Rectal smooth muscle tissue (tissue), 1 donor: ENCODE measurements around the gene CACNA1G.

Source experiments
- H3K27ac ChIP-seq: one replicate; pipeline ENCODE4 v1.7.0; 2013; ENCODE audit warnings: low read depth, low read length, inconsistent platforms
- H3K27me3 ChIP-seq: one replicate; pipeline ENCODE4 v1.7.0; 2013; ENCODE audit warnings: low read length; ENCODE audit not compliant: control insufficient read depth, insufficient read depth
- H3K36me3 ChIP-seq: one replicate; pipeline ENCODE4 v1.7.0; 2013; ENCODE audit warnings: low read length; ENCODE audit not compliant: control insufficient read depth, insufficient read depth
- H3K4me1 ChIP-seq: one replicate; pipeline ENCODE4 v1.7.0; 2013; ENCODE audit warnings: low read length; ENCODE audit not compliant: control insufficient read depth, insufficient read depth
- H3K4me3 ChIP-seq: one replicate; pipeline ENCODE4 v1.7.0; 2013; ENCODE audit warnings: low read length
- H3K9ac ChIP-seq: one replicate; pipeline ENCODE4 v1.7.0; 2013; ENCODE audit warnings: low read length

CACNA1G gene

DNA sequence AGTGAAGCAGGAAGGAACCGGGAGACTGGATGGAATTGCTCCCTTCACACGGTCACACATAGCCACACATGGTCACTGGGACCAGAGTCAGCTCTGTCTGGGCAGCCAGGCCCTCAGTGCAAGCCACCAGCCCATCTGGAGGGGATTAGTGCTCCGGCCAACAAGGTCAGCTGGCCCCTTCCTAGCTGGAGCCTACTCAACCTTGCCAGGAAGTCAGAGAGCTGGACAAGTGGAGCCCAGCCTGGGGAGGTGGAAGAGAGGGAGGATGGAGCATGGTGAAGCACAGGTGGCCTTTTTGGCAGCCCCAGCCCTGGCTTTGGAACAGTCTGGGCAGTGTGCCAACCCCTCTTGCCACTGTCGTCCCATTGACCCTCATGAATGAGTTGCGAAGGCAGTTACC is 3.7 kb upstream of the CACNA1G start:
- no peak overlapping the region for H3K27ac ChIP-seq
- peaks cover 3% of the 10 kb centered on the region for H3K4me1 ChIP-seq
- H3K9ac ChIP-seq = no peak overlapping the region
- H3K36me3 ChIP-seq = no peaks in the 10 kb centered on the region
- H3K4me3 ChIP-seq = no peak overlapping the region
- peaks cover 14% of the 10 kb centered on the region for H3K27me3 ChIP-seq

DNA sequence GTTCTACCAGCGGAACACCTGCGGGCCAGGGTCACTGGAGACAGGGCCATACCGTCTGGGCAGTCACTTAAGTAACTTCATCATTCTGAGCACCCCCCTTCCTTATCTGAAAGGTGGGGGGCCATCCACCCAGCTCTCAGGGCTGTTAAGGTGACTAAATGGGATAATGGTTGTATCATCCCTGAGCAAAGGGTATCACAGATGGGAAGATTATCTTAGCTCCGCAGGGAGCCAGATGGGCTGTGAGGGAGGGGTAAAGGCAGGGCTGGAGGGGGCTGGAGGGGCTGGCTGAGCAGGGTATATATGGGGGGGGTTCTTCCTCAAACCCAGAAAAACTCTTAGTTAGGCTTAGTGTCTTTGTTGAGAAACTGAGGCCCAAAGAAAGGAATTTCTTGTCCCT is 2.9 kb upstream of the CACNA1G start:
- H3K4me3 ChIP-seq = no peak overlapping the region
- H3K27me3 ChIP-seq = peaks cover 19% of the 10 kb centered on the region
- peaks cover 3% of the 10 kb centered on the region for H3K4me1 ChIP-seq
- H3K36me3 ChIP-seq = no peaks in the 10 kb centered on the region
- H3K9ac ChIP-seq = no peak overlapping the region
- H3K27ac ChIP-seq = no peak overlapping the region

DNA sequence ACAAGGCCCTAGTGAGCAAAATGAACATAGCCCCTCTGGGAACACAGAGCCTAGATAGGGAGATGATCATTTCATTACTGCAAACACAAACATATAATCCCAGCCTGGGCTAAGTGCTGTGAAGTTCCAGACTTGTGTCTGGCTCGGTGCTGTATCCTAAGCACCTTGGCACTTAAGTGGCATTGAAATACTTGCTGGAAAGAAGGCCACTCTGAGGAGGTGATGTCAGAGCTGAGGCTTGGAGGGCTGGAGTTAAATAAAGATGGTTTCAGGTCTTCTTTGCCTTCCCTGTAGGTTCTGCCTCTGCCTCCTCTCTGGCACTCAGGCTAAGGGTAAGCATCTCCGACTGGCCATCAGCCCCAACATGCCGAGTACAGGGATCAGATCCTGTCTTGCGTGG is 2.4 kb upstream of the CACNA1G start:
- Histone ChIP-seq H3K4me3 (no peak overlapping the region), H3K36me3 (no peaks in the 10 kb centered on the region), H3K4me1 (peaks cover 3% of the 10 kb centered on the region), H3K27ac (no peak overlapping the region), H3K27me3 (peaks cover 23% of the 10 kb centered on the region), H3K9ac (no peak overlapping the region)

DNA sequence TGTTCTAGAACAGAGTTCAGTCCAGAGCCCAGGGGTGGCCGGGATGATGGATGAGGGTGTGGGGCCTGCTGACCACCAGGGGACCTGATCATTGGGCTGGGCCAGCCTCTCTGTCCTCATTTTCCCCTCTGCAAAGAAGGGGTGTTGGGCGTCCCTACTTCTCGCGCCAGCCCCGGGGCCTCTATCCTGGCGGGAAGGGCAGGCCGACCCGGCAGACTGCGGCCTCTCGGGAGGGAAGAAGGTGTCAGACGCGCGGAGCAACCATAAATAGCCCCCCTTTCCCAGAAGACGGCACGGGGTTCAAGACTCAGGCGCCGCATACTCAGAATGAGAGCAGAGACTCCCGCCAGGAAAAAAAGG is 2.0 kb upstream of the CACNA1G start:
- peaks cover 27% of the 10 kb centered on the region for H3K27me3 ChIP-seq
- H3K9ac ChIP-seq = no peak overlapping the region
- no peak overlapping the region for H3K27ac ChIP-seq
- peaks cover 3% of the 10 kb centered on the region for H3K4me1 ChIP-seq
- H3K36me3 ChIP-seq = no peaks in the 10 kb centered on the region
- H3K4me3 ChIP-seq = peak overlapping the region; percentile 44

DNA sequence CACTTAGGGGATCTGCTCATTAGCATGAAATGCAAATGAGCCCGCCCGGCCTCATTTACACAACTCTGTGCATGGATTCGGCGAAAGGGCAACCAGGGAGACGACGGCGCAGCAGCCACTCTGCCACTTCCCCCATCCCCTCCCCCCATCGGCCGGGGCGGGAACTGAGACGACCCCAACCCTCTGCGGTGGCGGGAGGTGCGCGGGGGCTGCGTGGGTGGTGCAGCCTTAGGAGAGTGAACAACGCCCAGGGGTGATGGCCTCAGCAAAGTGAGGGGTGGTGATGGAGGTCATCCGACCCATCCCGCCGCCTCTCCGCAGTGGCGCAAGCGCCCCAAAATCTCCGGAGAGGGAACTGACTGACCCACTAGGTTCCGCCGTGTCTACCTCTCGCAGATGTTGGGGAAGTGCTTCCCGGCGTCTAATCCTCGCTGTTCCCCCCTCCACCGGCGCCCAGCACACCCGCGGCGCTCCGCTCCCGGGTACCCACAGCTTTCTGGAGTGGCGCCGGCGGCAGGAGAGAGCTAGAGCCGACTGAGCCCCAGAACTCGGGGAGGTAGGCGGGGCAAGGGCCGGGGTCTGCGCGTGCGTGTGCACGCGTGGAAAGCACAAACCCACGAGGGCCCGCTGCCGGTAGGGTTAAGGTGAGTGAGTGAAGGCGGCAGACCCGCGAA is 1.4 kb upstream of the CACNA1G start:
- H3K27me3 ChIP-seq = peaks cover 32% of the 10 kb centered on the region
- no peak overlapping the region for H3K9ac ChIP-seq

DNA sequence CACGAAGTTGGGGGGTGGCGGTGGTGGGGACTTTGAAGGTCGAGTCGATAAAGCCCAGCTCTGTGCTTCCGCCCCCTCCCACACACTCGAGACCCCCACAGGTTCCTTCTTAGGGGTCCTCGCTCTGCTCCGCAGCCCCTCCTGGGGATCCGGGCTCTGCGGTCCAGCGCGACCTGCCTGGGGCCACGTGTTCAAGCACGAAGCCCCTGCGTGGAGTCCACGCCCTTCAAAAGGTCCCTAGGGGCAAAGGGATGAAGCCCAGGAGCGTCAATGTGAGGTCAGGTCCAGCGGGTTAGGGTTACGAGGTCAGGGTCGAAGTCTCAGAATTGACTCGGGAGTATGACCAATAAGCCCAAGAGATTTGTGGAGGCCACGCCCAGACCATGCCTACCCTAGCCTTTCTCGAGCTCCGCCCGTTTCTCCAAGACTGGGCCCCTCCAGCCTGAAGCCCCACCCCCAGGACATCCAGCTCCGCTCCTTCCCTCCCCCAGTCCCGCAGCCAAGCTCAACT is 786 bp upstream of the CACNA1G start:
- peaks cover 3% of the 10 kb centered on the region for H3K4me1 ChIP-seq
- peaks cover 33% of the 10 kb centered on the region for H3K27me3 ChIP-seq
- no peaks in the 10 kb centered on the region for H3K36me3 ChIP-seq
- H3K4me3 ChIP-seq = peak overlapping the region; percentile 44
- H3K9ac ChIP-seq = no peak overlapping the region
- no peak overlapping the region for H3K27ac ChIP-seq

More for the DNA sequence above, 1.4 kb upstream of the CACNA1G start:
- peak overlapping the region; percentile 44 for H3K4me3 ChIP-seq
- H3K36me3 ChIP-seq = no peaks in the 10 kb centered on the region
- no peak overlapping the region for H3K27ac ChIP-seq
- H3K4me1 ChIP-seq = peaks cover 3% of the 10 kb centered on the region

DNA sequence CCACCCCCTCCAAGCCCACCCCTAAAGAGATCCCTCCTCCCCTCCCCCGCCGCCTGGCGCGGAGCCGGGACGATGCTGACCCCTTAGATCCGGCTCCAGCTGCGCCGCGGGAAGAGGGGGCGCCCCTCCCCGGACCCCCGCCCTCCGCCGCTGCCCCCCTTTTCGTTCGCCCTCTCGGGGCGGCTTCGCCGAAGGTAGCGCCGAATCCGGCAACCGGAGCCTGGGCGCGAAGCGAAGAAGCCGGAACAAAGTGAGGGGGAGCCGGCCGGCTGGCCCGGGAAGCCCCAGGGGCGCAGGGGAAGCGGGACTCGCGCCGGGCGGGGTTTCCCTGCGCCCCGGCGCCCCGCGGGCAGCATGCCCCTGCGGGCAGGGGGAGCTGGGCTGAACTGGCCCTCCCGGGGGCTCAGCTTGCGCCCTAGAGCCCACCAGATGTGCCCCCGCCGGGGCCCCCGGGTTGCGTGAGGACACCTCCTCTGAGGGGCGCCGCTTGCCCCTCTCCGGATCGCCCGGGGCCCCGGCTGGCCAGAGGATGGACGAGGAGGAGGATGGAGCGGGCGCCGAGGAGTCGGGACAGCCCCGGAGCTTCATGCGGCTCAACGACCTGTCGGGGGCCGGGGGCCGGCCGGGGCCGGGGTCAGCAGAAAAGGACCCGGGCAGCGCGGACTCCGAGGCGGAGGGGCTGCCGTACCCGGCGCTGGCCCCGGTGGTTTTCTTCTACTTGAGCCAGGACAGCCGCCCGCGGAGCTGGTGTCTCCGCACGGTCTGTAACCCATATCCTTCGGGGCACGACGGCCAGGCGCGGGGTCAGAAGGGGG is 623 bp downstream of the CACNA1G start:
- no peak overlapping the region for H3K9ac ChIP-seq
- H3K27me3 ChIP-seq = peaks cover 35% of the 10 kb centered on the region
- no peaks in the 10 kb centered on the region for H3K36me3 ChIP-seq
- H3K4me3 ChIP-seq = peak overlapping the region; percentile 44
- H3K27ac ChIP-seq = no peak overlapping the region
- peaks cover 3% of the 10 kb centered on the region for H3K4me1 ChIP-seq

DNA sequence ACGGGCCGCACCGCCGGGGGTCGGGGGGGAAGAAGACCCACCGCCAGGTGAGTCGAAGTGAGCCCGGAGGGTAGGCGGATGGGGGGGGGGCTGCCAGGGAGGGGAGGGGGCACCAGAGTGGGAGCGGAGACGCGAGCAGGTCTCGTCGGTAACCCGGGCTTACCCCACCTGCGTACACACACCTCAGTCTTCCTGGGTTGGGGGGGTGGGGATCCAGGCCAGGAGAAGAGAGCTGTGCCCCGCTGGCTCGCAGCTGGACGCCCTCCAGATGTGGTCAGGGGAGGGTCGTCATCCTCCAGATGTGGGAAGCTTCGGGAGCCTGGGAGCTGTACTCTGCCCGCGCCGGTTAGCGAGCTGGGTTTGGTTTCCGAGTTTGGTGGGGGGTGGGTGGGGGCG is 1.2 kb downstream of the CACNA1G start:
- Histone ChIP-seq H3K36me3 (no peaks in the 10 kb centered on the region), H3K4me1 (peaks cover 3% of the 10 kb centered on the region), H3K9ac (no peak overlapping the region), H3K4me3 (no peak overlapping the region), H3K27ac (no peak overlapping the region), H3K27me3 (peaks cover 37% of the 10 kb centered on the region)

DNA sequence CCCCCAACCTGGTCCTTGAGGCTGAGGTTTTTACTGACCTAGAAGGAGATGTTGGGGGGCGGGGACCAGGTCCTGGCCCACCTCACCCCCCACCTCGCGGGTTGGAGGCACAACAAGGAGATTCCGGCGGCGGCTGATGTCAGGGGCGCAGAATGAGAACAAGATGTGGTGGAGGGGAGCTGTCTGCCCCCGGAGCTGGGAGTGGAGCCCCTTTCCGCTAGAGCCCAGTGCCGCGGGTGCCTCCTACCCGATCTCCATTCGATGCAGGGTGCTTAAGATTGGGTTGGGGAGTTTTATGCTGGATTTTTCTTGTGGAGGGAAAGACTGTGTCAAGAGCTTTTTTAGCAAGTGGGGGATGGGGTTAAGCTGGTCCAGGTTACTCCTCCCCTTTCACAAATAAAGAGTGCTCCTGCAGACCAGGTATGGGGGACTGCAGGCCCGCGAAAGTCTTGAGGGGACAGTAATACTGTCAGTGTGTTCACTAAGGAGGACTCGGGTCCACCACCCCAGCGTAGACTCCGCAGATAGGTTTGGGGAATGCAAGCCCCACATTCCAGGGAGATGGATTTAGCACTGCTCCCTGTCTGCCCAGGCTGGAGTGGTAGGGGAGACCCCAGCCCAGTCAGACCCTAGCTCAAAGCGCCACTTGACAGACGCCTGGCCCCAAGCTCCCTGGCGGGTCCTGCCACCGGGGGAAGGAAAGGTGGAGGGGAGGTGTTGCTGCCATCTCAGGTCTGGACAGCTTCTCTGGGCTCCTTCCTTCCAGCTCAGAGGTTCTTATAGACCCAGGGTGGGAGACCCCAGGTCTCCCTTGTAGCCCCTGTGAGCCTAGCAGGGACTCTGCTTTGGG is 2.0 kb downstream of the CACNA1G start:
- H3K9ac ChIP-seq = no peak overlapping the region
- no peak overlapping the region for H3K4me3 ChIP-seq
- H3K4me1 ChIP-seq = peaks cover 3% of the 10 kb centered on the region
- H3K27ac ChIP-seq = no peak overlapping the region
- peaks cover 34% of the 10 kb centered on the region for H3K27me3 ChIP-seq
- no peaks in the 10 kb centered on the region for H3K36me3 ChIP-seq

DNA sequence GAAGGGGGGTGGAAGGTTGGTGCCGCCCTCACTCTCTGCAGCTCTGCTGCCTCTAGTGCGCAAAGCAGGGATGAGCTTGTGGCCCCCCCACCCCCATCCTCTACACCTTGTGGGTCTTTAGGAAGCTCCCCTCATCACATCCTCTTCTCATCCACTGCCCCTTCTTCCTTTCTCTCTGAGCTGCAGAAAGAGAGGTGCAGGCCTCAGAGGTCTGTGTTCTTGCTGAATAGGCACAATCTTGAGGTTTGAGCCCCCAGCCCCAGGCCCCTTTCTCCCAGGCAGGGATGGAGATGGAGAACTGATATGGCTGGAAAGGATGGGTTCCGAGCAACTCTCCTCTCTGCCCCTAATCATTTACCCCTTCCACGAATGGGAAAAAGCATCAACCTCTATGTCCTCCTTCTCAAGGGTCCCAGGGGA is 2.6 kb downstream of the CACNA1G start:
- H3K27me3 ChIP-seq = peaks cover 33% of the 10 kb centered on the region
- peaks cover 3% of the 10 kb centered on the region for H3K4me1 ChIP-seq
- no peak overlapping the region for H3K27ac ChIP-seq
- H3K4me3 ChIP-seq = no peak overlapping the region
- no peaks in the 10 kb centered on the region for H3K36me3 ChIP-seq
- no peak overlapping the region for H3K9ac ChIP-seq

DNA sequence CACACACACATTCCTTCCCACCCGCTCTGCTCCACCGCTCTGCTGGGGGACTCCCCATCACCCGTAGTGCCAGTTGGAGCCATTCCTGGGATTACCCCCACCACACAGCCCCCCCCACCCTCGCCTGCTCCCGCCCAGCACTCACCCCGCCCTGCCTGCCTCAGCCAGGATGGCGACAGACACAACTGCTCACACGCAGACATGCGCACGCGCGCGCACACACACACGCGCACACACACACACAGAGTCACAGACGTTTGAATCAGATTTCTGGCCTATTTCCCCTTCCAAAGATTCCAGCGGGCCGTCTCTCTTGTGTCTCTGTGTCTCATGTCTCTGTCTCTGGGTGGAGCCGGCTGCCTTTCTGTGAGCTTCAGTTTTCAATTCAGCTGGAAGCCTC is 4.4 kb downstream of the CACNA1G start:
- Histone ChIP-seq H3K9ac (no peak overlapping the region), H3K4me3 (no peak overlapping the region), H3K36me3 (no peaks in the 10 kb centered on the region), H3K4me1 (no peaks in the 10 kb centered on the region), H3K27me3 (peaks cover 26% of the 10 kb centered on the region), H3K27ac (no peak overlapping the region)
